ENCODE results near the gene PIGM.

The PIGM gene

DNA sequence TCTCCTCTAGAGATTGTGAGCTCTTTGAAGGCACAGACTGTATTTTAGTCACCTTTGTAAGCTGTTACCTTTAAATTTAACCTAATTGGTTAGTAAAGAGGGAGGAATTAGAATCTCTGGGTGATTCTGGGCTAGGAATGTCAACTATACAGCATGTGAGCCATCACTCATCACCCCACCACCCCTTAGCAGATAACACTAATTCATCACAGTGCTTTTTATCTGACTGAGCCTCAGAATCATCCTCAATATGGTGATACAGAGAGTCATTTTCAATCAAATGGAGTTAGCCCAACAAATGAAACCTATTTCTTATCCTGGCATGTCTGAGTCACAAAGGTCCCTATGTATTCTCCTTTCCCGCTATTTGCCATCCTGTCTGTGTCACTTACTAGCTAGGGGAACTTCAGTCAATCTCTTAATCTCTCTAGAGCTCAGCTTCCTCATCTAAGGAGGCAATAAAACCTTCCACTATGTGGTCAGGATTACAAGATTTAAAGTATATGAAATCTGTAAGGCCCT is 24.9 kb upstream of the PIGM start:
- no peak overlapping the region for H3K14ac ChIP-seq (ENCODE audit: low read length)
- H2AK5ac ChIP-seq (ENCODE audit: low read length) = no peak overlapping the region
- H4K91ac ChIP-seq (ENCODE audit: low read depth, low read length) = no peak overlapping the region
- H2AFZ ChIP-seq (ENCODE audit: insufficient read depth, low read length, poor library complexity) = no peak overlapping the region
- H3K79me2 ChIP-seq (ENCODE audit: control insufficient read depth, insufficient read depth, low read length, poor library complexity) = no peaks in the 10 kb centered on the region
- H2BK5ac ChIP-seq (ENCODE audit: low read depth, low read length, poor library complexity) = no peak overlapping the region
- peaks cover 0 to 3% of the 10 kb centered on the region in 2 experiments for H3K4me1 ChIP-seq (ENCODE audit: control insufficient read depth in 1 of 2, insufficient read depth in 2 of 2, low read length in 2 of 2)
- no peaks in the 10 kb centered on the region for H3K9me3 ChIP-seq (ENCODE audit: insufficient read depth, low read depth, low read length)
- H3K23ac ChIP-seq (ENCODE audit: low read length) = no peak overlapping the region
- no peaks in the 10 kb centered on the region for H3K36me3 ChIP-seq (ENCODE audit: control insufficient read depth in 1 of 2, insufficient read depth in 2 of 2, low read length in 2 of 2)
- no peak overlapping the region for H4K12ac ChIP-seq (ENCODE audit: low read depth, low read length)
- no peak overlapping the region for H3K18ac ChIP-seq (ENCODE audit: low read length)
- H3K27ac ChIP-seq (ENCODE audit: low read depth, low read length) = no peak overlapping the region
- H4K8ac ChIP-seq (ENCODE audit: low read depth, low read length) = no peak overlapping the region
- no peak overlapping the region for H2BK12ac ChIP-seq (ENCODE audit: low read length)
- no peaks in the 10 kb centered on the region for H3K27me3 ChIP-seq (ENCODE audit: insufficient read depth, low read length)
- DNase-seq = no peak
- no peak overlapping the region for H3K9ac ChIP-seq (ENCODE audit: low read length)
- no peak overlapping the region for H3K4ac ChIP-seq (ENCODE audit: low read depth, low read length)
- H3K79me1 ChIP-seq (ENCODE audit: low read length) = no peaks in the 10 kb centered on the region
- H3K4me3 ChIP-seq (ENCODE audit: low read depth, low read length) = no peak overlapping the region
- WGBS (ENCODE audit: extremely low coverage, insufficient coverage, insufficient read length) = no CpG with 5 or more reads among the region's 1 CpG
- no peak overlapping the region for H3K4me2 ChIP-seq (ENCODE audit: low read length)
- no peak overlapping the region for H2BK120ac ChIP-seq (ENCODE audit: insufficient read depth, low read length, poor library complexity)

DNA sequence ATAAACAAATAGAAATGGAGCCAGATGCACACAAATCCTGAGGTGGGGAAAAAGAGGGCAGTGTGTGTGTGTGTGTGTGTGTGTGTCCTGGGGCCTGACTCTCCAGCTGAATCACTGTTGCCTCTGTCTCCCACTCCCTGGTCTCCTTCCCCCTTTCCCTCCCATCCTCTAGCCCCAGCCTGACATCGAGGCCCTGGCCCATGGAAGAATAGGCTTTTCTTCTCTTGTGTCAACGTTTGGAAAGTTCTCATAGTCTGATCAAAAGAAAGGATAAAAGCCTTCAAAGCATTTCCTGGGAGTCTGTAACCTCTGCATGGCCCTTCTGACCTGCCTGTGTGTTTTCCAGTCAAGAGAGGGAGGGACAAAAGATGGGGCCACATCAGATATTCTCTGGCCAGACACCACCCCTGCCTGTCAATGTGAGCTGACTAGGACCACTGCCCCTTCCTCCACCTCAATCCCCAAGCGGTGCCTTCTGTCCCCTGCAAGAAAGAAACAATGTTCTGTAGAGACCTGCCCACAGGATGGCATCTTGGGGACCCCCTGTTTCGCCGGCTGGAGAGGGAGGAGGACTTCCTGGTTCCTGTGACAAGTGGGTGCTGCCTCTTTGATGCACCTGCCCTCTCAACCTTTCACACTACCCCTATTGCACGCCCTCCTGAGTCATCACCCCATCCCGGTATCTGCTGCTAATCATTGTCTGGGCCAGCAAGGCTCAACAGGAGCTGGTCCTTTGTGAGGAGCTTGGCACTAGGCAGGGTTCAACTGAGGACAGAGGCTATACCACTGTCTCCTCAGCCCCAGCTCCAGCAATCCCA is 22.0 kb upstream of the PIGM start:
- Histone ChIP-seq H3K9ac (ENCODE audit: low read length) (no peak overlapping the region), H3K27me3 (ENCODE audit: insufficient read depth, low read length) (no peaks in the 10 kb centered on the region), H3K4me1 (ENCODE audit: control insufficient read depth in 1 of 2, insufficient read depth in 2 of 2, low read length in 2 of 2) (no peaks in the 10 kb centered on the region), H2AK5ac (ENCODE audit: low read length) (no peak overlapping the region), H3K4me2 (ENCODE audit: low read length) (no peak overlapping the region), H3K4ac (ENCODE audit: low read depth, low read length) (no peak overlapping the region), H3K79me2 (ENCODE audit: control insufficient read depth, insufficient read depth, low read length, poor library complexity) (no peaks in the 10 kb centered on the region), H3K18ac (ENCODE audit: low read length) (no peak overlapping the region), H3K9me3 (ENCODE audit: insufficient read depth, low read depth, low read length) (no peaks in the 10 kb centered on the region), H3K23ac (ENCODE audit: low read length) (no peak overlapping the region), H4K91ac (ENCODE audit: low read depth, low read length) (no peak overlapping the region), H2BK5ac (ENCODE audit: low read depth, low read length, poor library complexity) (no peak overlapping the region), H3K79me1 (ENCODE audit: low read length) (no peaks in the 10 kb centered on the region), H2BK12ac (ENCODE audit: low read length) (no peak overlapping the region), H3K36me3 (ENCODE audit: control insufficient read depth in 1 of 2, insufficient read depth in 2 of 2, low read length in 2 of 2) (no peaks in the 10 kb centered on the region), H4K12ac (ENCODE audit: low read depth, low read length) (no peak overlapping the region), H3K27ac (ENCODE audit: low read depth, low read length) (no peak overlapping the region), H2AFZ (ENCODE audit: insufficient read depth, low read length, poor library complexity) (no peak overlapping the region), H2BK120ac (ENCODE audit: insufficient read depth, low read length, poor library complexity) (no peak overlapping the region), H3K14ac (ENCODE audit: low read length) (no peak overlapping the region), H4K8ac (ENCODE audit: low read depth, low read length) (no peak overlapping the region), H3K4me3 (ENCODE audit: low read depth, low read length) (no peak overlapping the region)
- WGBS (ENCODE audit: extremely low coverage, insufficient coverage, insufficient read length) = no CpG with 5 or more reads among the region's 7 CpGs
- peak in 1 of 2 donors; percentile 9 for DNase-seq

DNA sequence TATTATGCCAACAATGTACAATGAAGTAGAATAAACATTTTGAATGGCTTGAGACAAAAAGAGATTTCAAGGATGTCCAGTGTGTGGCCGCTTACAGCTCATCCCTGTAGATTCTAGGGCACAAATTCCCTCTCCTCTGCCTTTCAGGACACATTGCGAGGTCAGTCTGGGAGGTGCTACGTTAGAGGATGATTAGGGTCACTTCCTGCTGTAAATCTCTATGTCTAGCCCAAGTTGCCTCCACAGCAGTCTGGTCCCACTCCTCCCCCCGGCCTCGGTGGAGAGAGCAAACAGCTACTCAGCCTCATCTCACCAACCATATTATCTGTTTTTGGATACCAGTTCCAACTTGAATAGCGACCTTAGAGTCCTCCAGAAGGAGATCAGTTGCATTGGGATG is 21.1 kb upstream of the PIGM start:
- Histone ChIP-seq H2BK120ac (ENCODE audit: insufficient read depth, low read length, poor library complexity) (no peak overlapping the region), H3K18ac (ENCODE audit: low read length) (no peak overlapping the region), H2BK12ac (ENCODE audit: low read length) (no peak overlapping the region), H4K12ac (ENCODE audit: low read depth, low read length) (no peak overlapping the region), H4K8ac (ENCODE audit: low read depth, low read length) (no peak overlapping the region), H3K9me3 (ENCODE audit: insufficient read depth, low read depth, low read length) (no peaks in the 10 kb centered on the region), H3K4me3 (ENCODE audit: low read depth, low read length) (peak overlapping the region; percentile 23), H2BK5ac (ENCODE audit: low read depth, low read length, poor library complexity) (no peak overlapping the region), H3K9ac (ENCODE audit: low read length) (no peak overlapping the region), H3K79me1 (ENCODE audit: low read length) (no peaks in the 10 kb centered on the region), H3K14ac (ENCODE audit: low read length) (no peak overlapping the region), H3K4ac (ENCODE audit: low read depth, low read length) (no peak overlapping the region), H3K27me3 (ENCODE audit: insufficient read depth, low read length) (no peaks in the 10 kb centered on the region), H3K4me1 (ENCODE audit: control insufficient read depth in 1 of 2, insufficient read depth in 2 of 2, low read length in 2 of 2) (no peaks in the 10 kb centered on the region), H3K4me2 (ENCODE audit: low read length) (no peak overlapping the region), H3K27ac (ENCODE audit: low read depth, low read length) (no peak overlapping the region), H4K91ac (ENCODE audit: low read depth, low read length) (no peak overlapping the region), H3K23ac (ENCODE audit: low read length) (no peak overlapping the region), H3K36me3 (ENCODE audit: control insufficient read depth in 1 of 2, insufficient read depth in 2 of 2, low read length in 2 of 2) (no peaks in the 10 kb centered on the region), H2AK5ac (ENCODE audit: low read length) (no peak overlapping the region), H2AFZ (ENCODE audit: insufficient read depth, low read length, poor library complexity) (no peak overlapping the region), H3K79me2 (ENCODE audit: control insufficient read depth, insufficient read depth, low read length, poor library complexity) (no peaks in the 10 kb centered on the region)
- WGBS (ENCODE audit: extremely low coverage, insufficient coverage, insufficient read length) = no CpG with 5 or more reads among the region's 6 CpGs
- DNase-seq = no peak

GRCh38 chr1:160050619-160051018 is 18.8 kb upstream of the PIGM start:
- no peaks in the 10 kb centered on the region for H3K36me3 ChIP-seq (ENCODE audit: control insufficient read depth in 1 of 2, insufficient read depth in 2 of 2, low read length in 2 of 2)
- H3K4me2 ChIP-seq (ENCODE audit: low read length) = no peak overlapping the region
- H3K4me3 ChIP-seq (ENCODE audit: low read depth, low read length) = no peak overlapping the region
- H3K9me3 ChIP-seq (ENCODE audit: insufficient read depth, low read depth, low read length) = no peaks in the 10 kb centered on the region
- no peak overlapping the region for H3K4ac ChIP-seq (ENCODE audit: low read depth, low read length)
- H3K4me1 ChIP-seq (ENCODE audit: control insufficient read depth in 1 of 2, insufficient read depth in 2 of 2, low read length in 2 of 2) = no peaks in the 10 kb centered on the region
- no peak overlapping the region for H4K91ac ChIP-seq (ENCODE audit: low read depth, low read length)
- no peak overlapping the region for H2BK120ac ChIP-seq (ENCODE audit: insufficient read depth, low read length, poor library complexity)
- H2AK5ac ChIP-seq (ENCODE audit: low read length) = no peak overlapping the region
- H4K8ac ChIP-seq (ENCODE audit: low read depth, low read length) = no peak overlapping the region
- H3K27ac ChIP-seq (ENCODE audit: low read depth, low read length) = no peak overlapping the region
- no peak overlapping the region for H2BK5ac ChIP-seq (ENCODE audit: low read depth, low read length, poor library complexity)
- no peak overlapping the region for H3K14ac ChIP-seq (ENCODE audit: low read length)
- no peaks in the 10 kb centered on the region for H3K79me1 ChIP-seq (ENCODE audit: low read length)
- H3K9ac ChIP-seq (ENCODE audit: low read length) = no peak overlapping the region
- H4K12ac ChIP-seq (ENCODE audit: low read depth, low read length) = no peak overlapping the region
- DNase-seq = no peak
- H2AFZ ChIP-seq (ENCODE audit: insufficient read depth, low read length, poor library complexity) = no peak overlapping the region
- H3K27me3 ChIP-seq (ENCODE audit: insufficient read depth, low read length) = no peaks in the 10 kb centered on the region
- no peak overlapping the region for H2BK12ac ChIP-seq (ENCODE audit: low read length)
- H3K23ac ChIP-seq (ENCODE audit: low read length) = no peak overlapping the region
- no peaks in the 10 kb centered on the region for H3K79me2 ChIP-seq (ENCODE audit: control insufficient read depth, insufficient read depth, low read length, poor library complexity)
- no CpG with 5 or more reads among the region's 1 CpG for WGBS (ENCODE audit: extremely low coverage, insufficient coverage, insufficient read length)
- no peak overlapping the region for H3K18ac ChIP-seq (ENCODE audit: low read length)

Data from trophoblast cell (in vitro differentiated cells and primary cell).